Lower lobe of right lung (tissue), 2 donors: ENCODE data around the gene DENND5B. TPM values are rescaled to one million over a fixed set of nuclear protein-coding genes. Genes with fewer than 3 reads are reported as not detected.
"Not testable (repeated sequence)": the region's sequence is repeated elsewhere in the genome, so short reads cannot be mapped to it uniquely, and the experiment has no call there.

Experiments used
- ATAC-seq, 2 donors: fragments of 200-7000 bp; cut with Tn5 transposase; one replicate each; pipeline ENCODE4 v1.9.1; 2020 to 2022; ENCODE audit warnings: mild to moderate bottlenecking in 2 of 2, moderate library complexity in 2 of 2
- DNase-seq: peaks from one replicate; pipeline ENCODE4 v3.0.0-alpha.2; 2020
- H3K27ac ChIP-seq: fragments of 200-600 bp; one replicate; pipeline ENCODE4 v1.8.0; 2022
- H3K27me3 ChIP-seq: fragments of 200-600 bp; one replicate; pipeline ENCODE4 v1.8.0; 2022; ENCODE audit warnings: low read depth
- H3K36me3 ChIP-seq: fragments of 200-600 bp; one replicate; pipeline ENCODE4 v1.8.0; 2022; ENCODE audit warnings: mild to moderate bottlenecking
- H3K4me1 ChIP-seq: fragments of 200-600 bp; one replicate; pipeline ENCODE4 v1.8.0; 2022
- H3K4me3 ChIP-seq: fragments of 200-600 bp; one replicate; pipeline ENCODE4 v1.8.0; 2022; ENCODE audit warnings: mild to moderate bottlenecking
- H3K9me3 ChIP-seq: fragments of 200-600 bp; one replicate; pipeline ENCODE4 v1.8.0; 2022
- intact Hi-C: fragments of 100-400 bp; cut with DNase I; formaldehyde crosslinking; loops from one replicate; pipeline ENCODE4 v1.11.0; 2022
- total RNA-seq: library from RNA; stranded (reverse); fragmentation: NEBNext Ultra II Directional; extraction: Animal tissue kit (Norgen Biotek cat#: 25700); gene quantifications from one replicate; pipeline ENCODE4 v1.2.1, GENCODE V29; 2021
- TF ChIP-seq, protein P1 (sequence below): fragments of 200-600 bp; IDR thresholded peaks from one replicate; pipeline ENCODE4 v1.8.0; 2022; ENCODE audit warnings: antibody characterized with exemption, mild to moderate bottlenecking
- donor health status: DM: no; HTN: yes; CAD: no; lungs with severe emphysema.

DENND5B gene
- total RNA-seq, 1 donor from 2014 or later, result 6.0 TPM

DNA sequence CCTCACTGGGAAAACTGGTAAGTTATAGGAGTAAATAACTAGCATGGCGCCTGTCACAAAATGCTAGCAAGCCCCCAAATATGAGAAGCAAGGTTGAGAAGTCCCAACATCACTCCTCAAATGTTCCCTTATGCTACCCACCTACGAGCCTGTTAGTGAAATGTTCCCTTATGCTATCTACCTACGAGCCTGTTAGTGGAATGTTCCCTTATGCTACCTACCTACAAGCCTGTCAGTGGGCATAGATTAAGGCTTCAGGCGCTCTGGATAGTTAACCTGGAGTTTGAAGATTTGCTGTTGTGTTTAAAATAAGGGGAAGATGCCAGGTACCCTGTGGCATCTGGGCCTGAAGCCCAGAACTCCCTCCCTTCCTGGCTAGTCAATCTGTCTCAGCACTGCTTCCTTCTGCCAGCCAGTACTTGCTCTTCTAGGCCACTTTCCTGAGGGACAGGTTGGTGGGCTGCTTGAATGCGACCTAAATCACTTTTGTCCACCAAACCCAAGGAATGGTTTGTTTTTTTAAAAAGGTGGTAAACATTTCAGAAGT lies 197.9 kb downstream of the DENND5B start:
- H3K9me3 ChIP-seq, result no peaks in the 10 kb centered on the region
- H3K27me3 ChIP-seq, result no peaks in the 10 kb centered on the region
- H3K4me1 ChIP-seq, result no peaks in the 10 kb centered on the region
- DNase-seq (no peak), ATAC-seq (no peak)
- H3K27ac ChIP-seq, result no peak overlapping the region
- intact Hi-C loops, result no loop called here
- H3K36me3 ChIP-seq, result peaks cover 5% of the 10 kb centered on the region
- H3K4me3 ChIP-seq, result no peak overlapping the region
- TF ChIP-seq, protein P1, sequence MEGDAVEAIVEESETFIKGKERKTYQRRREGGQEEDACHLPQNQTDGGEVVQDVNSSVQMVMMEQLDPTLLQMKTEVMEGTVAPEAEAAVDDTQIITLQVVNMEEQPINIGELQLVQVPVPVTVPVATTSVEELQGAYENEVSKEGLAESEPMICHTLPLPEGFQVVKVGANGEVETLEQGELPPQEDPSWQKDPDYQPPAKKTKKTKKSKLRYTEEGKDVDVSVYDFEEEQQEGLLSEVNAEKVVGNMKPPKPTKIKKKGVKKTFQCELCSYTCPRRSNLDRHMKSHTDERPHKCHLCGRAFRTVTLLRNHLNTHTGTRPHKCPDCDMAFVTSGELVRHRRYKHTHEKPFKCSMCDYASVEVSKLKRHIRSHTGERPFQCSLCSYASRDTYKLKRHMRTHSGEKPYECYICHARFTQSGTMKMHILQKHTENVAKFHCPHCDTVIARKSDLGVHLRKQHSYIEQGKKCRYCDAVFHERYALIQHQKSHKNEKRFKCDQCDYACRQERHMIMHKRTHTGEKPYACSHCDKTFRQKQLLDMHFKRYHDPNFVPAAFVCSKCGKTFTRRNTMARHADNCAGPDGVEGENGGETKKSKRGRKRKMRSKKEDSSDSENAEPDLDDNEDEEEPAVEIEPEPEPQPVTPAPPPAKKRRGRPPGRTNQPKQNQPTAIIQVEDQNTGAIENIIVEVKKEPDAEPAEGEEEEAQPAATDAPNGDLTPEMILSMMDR, result no peak

DNA sequence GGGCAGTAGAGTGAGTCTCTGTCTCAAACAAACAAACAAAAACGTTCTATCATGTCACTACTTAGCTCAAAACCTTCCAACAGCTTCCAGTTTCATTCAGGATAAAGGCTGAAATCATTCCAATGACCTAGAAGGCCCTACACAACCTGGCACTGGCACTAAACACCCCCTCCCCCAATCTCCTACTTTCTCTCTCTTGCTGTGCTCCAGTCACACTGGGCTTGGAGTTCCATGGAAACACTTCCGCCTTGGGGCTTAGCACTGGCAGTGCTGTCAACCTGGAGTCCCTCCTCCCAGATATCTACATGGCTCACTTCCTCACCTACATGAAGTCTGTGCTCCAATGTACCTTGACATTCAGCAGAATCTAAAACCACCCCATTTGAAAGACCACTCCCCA lies 199.9 kb downstream of the DENND5B start:
- H3K27me3 ChIP-seq, result no peaks in the 10 kb centered on the region
- TF ChIP-seq, protein P1, result no peak
- no peaks in the 10 kb centered on the region for H3K9me3 ChIP-seq
- H3K27ac ChIP-seq, result no peak overlapping the region
- H3K4me1 ChIP-seq, result no peaks in the 10 kb centered on the region
- H3K36me3 ChIP-seq, result peaks cover 13% of the 10 kb centered on the region
- DNase-seq, result no peak
- no peak overlapping the region for H3K4me3 ChIP-seq
- intact Hi-C loops, result no loop called here
- ATAC-seq, result no peak

DNA sequence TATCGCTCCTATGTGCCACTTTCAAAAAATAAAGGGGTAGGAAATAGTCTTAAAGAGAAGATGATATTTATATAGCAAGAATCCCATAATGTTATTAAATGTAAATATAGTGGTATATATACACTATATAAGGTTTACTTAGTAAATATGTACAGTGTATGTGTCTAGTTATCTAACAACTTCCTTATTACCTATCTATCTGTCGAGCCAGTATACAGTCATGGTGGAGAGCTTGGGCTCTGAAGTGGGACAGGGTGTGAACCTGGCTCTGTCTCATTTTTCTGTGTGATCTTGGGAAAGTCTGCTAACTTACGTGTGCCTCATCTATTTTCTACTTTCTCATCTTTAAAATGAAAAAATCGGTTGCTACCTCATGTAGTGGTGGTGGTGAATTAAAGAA lies 202.2 kb downstream of the DENND5B start:
- ATAC-seq (no peak), DNase-seq (no peak)
- H3K36me3 ChIP-seq, result peaks cover 13% of the 10 kb centered on the region
- TF ChIP-seq, protein P1, result no peak
- H3K9me3 ChIP-seq, result no peaks in the 10 kb centered on the region
- no peak overlapping the region for H3K4me3 ChIP-seq
- H3K4me1 ChIP-seq, result no peaks in the 10 kb centered on the region
- intact Hi-C loops, result no loop called here
- H3K27me3 ChIP-seq, result no peaks in the 10 kb centered on the region
- no peak overlapping the region for H3K27ac ChIP-seq

DNA sequence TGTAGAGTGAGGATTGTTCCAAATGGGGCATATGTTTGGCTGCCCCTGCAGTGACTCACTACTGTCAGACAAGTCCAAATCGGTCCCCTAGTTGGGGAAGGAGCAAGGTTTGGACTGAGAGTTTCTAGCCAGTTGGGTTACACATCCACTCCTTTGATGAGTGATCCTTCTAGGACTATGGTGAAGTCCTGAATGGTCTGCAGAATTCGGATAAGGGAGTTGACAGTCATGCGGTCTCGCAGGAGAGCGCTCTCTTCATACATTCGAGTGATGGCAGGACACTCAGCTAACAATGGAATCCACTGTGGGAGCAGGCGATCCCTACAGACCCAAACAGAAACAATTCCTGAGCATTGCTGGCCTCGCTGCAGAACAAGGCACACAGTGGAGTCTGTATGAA lies 203.5 kb downstream of the DENND5B start:
- Histone ChIP-seq H3K27me3 (no peaks in the 10 kb centered on the region), H3K9me3 (no peaks in the 10 kb centered on the region), H3K4me3 (no peak overlapping the region), H3K27ac (no peak overlapping the region), H3K4me1 (no peaks in the 10 kb centered on the region), H3K36me3 (peaks cover 13% of the 10 kb centered on the region)
- TF ChIP-seq, protein P1, result no peak
- intact Hi-C loops, result no loop called here
- no peak for DNase-seq
- ATAC-seq, result no peak

DNA sequence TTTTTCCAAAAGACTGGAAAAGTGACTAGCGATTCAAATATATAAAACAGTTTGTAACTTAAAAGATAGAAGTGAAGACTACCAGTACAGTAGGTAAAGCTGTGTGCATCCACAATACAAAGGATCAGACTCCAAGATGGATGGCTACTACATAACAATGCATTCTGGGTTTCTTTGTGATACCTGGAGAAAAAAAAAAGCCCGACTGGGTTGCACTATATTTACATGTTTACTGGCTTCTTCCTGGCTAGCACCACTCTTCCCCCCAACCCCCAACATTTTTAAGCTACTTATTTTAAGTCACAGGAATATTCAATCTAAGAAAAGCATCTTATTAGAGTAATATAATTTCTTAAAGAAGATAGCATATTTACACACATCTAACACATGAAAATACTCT lies 203.9 kb downstream of the DENND5B start:
- DNase-seq (no peak), ATAC-seq (no peak)
- Histone ChIP-seq H3K4me1 (no peaks in the 10 kb centered on the region), H3K36me3 (peaks cover 13% of the 10 kb centered on the region), H3K4me3 (no peak overlapping the region), H3K9me3 (no peaks in the 10 kb centered on the region), H3K27ac (no peak overlapping the region), H3K27me3 (no peaks in the 10 kb centered on the region)
- intact Hi-C loops, result no loop called here
- TF ChIP-seq, protein P1, result no peak

DNA sequence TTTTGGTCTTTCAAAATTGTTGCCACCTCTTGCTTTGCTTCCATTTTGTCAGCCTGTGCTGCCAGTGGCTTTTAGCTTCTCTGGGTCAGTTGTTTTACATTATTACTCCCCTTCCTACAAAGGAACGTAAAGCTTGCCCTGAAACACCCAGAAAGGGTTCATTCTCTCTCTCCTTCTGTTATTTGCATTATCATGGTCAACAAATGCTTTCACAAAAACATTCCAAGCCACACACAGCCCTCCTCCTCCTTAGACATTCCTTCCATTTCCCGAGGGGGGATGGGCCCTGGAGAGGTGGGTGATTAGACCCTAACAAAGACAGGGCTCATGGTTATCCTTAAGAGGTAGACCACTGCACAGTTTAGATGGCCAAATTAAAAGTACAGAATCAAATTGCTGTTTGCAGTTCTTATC lies 204.6 kb downstream of the DENND5B start:
- ATAC-seq (no peak), DNase-seq (no peak)
- H3K4me3 ChIP-seq, result no peak overlapping the region
- H3K36me3 ChIP-seq, result peaks cover 13% of the 10 kb centered on the region
- H3K27me3 ChIP-seq, result no peaks in the 10 kb centered on the region
- TF ChIP-seq, protein P1, result no peak
- H3K4me1 ChIP-seq, result no peaks in the 10 kb centered on the region
- H3K9me3 ChIP-seq, result no peaks in the 10 kb centered on the region
- intact Hi-C loops, result no loop called here
- no peak overlapping the region for H3K27ac ChIP-seq

DNA sequence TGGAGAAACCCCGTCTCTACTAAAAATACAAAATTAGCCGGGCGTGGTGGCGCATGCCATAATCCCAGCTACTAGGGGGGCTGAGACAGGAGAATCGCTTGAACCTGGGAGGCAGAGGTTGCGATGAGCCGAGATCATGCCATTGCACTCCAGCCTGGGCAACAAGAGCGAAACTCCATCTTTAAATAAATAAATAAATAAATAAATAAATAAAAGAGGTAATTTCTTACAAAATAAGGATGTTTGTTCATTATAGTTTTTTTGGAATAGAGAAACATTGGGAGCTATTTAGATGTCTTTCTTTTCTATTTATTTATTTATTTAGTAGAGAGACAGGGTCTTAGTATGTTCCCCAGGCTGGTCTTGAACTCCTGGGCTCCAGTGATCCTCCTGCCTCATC lies 213.7 kb downstream of the DENND5B start:
- H3K4me3 ChIP-seq, H3K27me3 ChIP-seq, H3K9me3 ChIP-seq, intact Hi-C loops, DNase-seq, H3K27ac ChIP-seq, H3K4me1 ChIP-seq, ATAC-seq, H3K36me3 ChIP-seq: not testable (repeated sequence)

DNA sequence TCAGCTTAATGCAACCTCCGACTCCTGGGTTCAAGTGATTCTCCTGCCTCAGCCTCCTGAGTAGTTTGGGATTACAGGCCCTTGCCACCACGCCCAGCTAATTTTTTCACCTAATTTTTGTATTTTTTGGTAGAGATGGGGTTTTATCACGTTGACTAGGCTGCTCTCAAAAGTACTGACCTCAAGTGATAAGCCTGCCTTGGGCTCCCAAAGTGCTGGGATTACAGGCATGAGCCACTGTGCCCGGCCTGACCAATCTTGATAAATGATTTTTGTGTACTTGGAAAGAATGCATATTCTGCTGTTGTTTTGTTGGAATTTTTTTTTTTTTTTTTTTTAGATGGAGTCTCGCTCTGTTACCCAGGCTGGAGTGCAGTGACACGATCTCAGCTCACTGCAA lies 215.5 kb downstream of the DENND5B start:
- H3K4me3 ChIP-seq, H3K27ac ChIP-seq, intact Hi-C loops, ATAC-seq, H3K27me3 ChIP-seq, H3K36me3 ChIP-seq, DNase-seq, H3K9me3 ChIP-seq, H3K4me1 ChIP-seq: not testable (repeated sequence)
